Measurements from ENCODE around the gene TOP2A. TPM values are rescaled to one million over a fixed set of nuclear protein-coding genes. Genes with fewer than 3 reads are reported as not detected.

Gene TOP2A
- total RNA-seq, 1 experiment from 2014 or later = 235 TPM

DNA sequence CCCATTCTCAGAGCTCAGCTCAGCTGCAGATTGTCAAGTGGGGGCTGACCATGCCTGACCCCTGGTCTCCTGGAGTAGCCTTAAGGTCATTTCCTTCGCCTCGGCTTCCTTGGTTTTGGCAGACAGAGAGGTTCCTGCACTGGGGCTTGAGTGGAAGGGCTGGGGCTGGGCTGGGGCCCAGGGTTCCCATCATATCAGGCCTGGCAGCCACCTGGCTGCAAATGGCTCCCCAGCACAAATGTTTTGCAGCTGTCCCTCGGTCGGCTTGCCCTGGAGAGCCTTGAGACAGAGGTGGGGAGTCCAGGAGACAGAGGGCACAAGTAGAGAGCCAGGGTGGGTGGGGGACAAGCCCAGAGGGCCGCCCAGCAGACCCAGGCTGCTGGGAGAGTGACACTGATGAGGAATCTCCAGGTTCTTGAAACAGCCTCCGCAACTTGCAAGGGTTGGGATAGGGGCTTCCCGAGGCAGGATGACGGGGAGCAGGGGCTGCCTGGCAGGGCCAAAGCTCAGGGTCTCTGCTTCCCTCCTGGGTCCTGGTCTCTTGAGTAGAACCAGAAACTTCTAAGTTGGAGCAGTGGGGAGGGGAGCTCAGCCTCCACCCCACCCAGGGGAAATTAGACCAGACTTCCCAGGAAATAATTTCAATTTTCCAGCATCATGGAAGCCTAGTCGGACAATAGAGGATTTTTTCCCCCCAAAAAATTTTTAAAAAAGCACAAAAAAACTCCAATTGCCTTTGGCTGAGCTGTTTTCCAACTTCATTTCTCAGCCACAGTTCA is 44.8 kb upstream of the TOP2A start:
- DNase-seq = no peak
- Histone ChIP-seq H4K20me1 (ENCODE audit: insufficient read depth) (no peaks in the 10 kb centered on the region), H3K9me2 (ENCODE audit: insufficient read depth) (no peaks in the 10 kb centered on the region), H3K4me2 (no peak overlapping the region), H3K4me3 (no peak overlapping the region), H3K36me3 (ENCODE audit: low read depth) (no peaks in the 10 kb centered on the region), H3F3A (ENCODE audit: insufficient read depth, low read depth) (no peaks in the 10 kb centered on the region), H3K79me2 (ENCODE audit: low read depth) (no peaks in the 10 kb centered on the region), H3K27me3 (ENCODE audit: insufficient read depth, low read depth) (no peaks in the 10 kb centered on the region), H3K27ac (no peak overlapping the region), H2AFZ (no peak overlapping the region), H3K9me3 (ENCODE audit: insufficient read depth, low read depth) (no peaks in the 10 kb centered on the region), H3K4me1 (replicated peaks; ENCODE audit: insufficient read depth) (no peaks in the 10 kb centered on the region)
- no TSS peak for BruUV-seq (replicated peaks)
- no peak for TF ChIP-seq EZH2 (IDR thresholded peaks at IDR 0.05; ENCODE audit: low read depth)
- TF ChIP-seq, protein P1, sequence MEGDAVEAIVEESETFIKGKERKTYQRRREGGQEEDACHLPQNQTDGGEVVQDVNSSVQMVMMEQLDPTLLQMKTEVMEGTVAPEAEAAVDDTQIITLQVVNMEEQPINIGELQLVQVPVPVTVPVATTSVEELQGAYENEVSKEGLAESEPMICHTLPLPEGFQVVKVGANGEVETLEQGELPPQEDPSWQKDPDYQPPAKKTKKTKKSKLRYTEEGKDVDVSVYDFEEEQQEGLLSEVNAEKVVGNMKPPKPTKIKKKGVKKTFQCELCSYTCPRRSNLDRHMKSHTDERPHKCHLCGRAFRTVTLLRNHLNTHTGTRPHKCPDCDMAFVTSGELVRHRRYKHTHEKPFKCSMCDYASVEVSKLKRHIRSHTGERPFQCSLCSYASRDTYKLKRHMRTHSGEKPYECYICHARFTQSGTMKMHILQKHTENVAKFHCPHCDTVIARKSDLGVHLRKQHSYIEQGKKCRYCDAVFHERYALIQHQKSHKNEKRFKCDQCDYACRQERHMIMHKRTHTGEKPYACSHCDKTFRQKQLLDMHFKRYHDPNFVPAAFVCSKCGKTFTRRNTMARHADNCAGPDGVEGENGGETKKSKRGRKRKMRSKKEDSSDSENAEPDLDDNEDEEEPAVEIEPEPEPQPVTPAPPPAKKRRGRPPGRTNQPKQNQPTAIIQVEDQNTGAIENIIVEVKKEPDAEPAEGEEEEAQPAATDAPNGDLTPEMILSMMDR (conservative IDR thresholded peaks at IDR 0.05) = no peak
- CTCF ChIA-PET = no interaction called here
- intact Hi-C loops (cut with micrococcal nuclease; ENCODE audit: unreplicated experiment) = no loop called here
- POLR2A ChIA-PET (ENCODE audit: unreplicated experiment) = no interaction called here

DNA sequence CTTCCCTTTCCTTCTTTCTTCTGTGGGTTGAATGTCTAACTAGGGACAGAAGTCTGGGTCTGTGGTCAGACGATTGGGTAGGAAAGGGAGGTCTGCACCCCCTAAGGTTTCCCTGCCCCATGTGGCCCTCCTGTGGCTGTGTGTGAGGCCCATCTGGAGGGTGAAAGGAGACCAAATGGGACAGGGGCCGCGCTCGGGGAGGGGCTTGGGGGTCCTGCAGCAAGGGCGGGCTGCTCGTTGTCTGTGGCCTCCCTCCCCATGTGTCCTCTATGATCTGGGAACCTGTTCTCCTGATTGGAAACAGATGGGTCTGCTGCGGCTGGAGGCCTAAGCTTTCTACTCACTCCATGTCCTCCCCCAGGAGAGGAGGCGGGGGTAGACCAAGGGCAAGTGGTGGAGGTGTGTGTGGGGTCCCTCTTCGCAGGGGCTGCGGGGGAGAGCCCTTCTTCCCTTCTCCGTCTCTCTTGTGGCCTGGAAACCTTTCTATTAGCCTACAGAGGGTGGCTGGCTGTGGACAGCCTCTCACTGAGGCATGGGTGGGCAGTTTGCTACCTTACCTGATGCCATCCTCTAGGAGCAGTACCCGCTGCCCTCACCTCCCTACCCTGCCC is 44.1 kb upstream of the TOP2A start:
- H3K79me2 ChIP-seq (ENCODE audit: low read depth) = no peaks in the 10 kb centered on the region
- intact Hi-C loops (cut with micrococcal nuclease; ENCODE audit: unreplicated experiment) = no loop called here
- H3K27me3 ChIP-seq (ENCODE audit: insufficient read depth, low read depth) = no peaks in the 10 kb centered on the region
- H4K20me1 ChIP-seq (ENCODE audit: insufficient read depth) = no peaks in the 10 kb centered on the region
- POLR2A ChIA-PET (ENCODE audit: unreplicated experiment) = interaction anchor here (0.6 kb wide), 1 partner anchor 28 kb away, joined by 12 read pairs; no protein-coding TSS in a partner anchor
- no peaks in the 10 kb centered on the region for H3K36me3 ChIP-seq (ENCODE audit: low read depth)
- no peak for DNase-seq
- no peak overlapping the region for H3K4me2 ChIP-seq
- no peaks in the 10 kb centered on the region for H3K9me2 ChIP-seq (ENCODE audit: insufficient read depth)
- no peaks in the 10 kb centered on the region for H3K9me3 ChIP-seq (ENCODE audit: insufficient read depth, low read depth)
- BruUV-seq (replicated peaks) = no TSS peak
- H3K4me1 ChIP-seq (replicated peaks; ENCODE audit: insufficient read depth) = no peaks in the 10 kb centered on the region
- no peak overlapping the region for H3K27ac ChIP-seq
- TF ChIP-seq, protein P1 (conservative IDR thresholded peaks at IDR 0.05) = no peak
- no peak for TF ChIP-seq EZH2 (IDR thresholded peaks at IDR 0.05; ENCODE audit: low read depth)
- no peak overlapping the region for H2AFZ ChIP-seq
- H3F3A ChIP-seq (ENCODE audit: insufficient read depth, low read depth) = no peaks in the 10 kb centered on the region
- CTCF ChIA-PET = no interaction called here
- no peak overlapping the region for H3K4me3 ChIP-seq

DNA sequence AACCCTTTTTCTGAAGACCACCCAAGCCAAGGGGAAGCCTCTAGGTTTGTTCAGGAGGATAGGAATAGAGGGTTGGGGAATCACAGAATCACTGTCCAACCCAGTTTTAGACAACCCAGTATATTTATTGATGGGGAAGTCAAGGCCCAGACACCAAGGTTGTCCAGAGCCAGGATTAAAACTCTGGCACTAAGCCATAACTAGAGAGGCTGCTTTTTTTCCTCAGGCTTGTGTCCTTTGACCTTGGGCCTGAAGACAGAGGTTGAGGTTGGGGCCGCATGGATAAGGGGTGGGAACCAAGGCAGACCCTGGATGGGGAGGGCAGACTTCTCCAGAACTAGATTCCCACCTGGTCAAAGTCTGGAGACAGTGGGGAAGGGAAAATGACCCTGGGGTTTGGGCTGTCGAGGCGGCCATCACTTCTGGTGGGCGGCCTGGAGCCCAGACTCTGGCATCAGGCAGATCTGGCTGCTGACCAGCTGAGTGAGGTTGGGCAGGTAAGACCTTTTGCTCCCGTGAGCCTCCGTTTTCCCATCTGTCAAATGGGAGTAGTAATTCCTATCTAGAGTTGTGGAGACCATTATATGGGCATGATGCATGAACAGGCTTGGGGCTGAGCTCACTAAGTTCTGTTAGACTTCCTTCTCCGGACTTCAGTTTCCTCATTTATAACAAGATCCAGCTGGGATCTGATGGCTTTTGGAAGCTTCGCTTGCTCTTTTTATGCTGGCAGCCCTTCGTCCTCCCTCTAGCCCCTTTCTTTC is 43.5 kb upstream of the TOP2A start:
- no peaks in the 10 kb centered on the region for H3K4me1 ChIP-seq (replicated peaks; ENCODE audit: insufficient read depth)
- TF ChIP-seq, protein P1 (conservative IDR thresholded peaks at IDR 0.05) = no peak
- no peak for TF ChIP-seq EZH2 (IDR thresholded peaks at IDR 0.05; ENCODE audit: low read depth)
- H3K27ac ChIP-seq = no peak overlapping the region
- DNase-seq = no peak
- H3F3A ChIP-seq (ENCODE audit: insufficient read depth, low read depth) = no peaks in the 10 kb centered on the region
- intact Hi-C loops (cut with micrococcal nuclease; ENCODE audit: unreplicated experiment) = no loop called here
- no peak overlapping the region for H2AFZ ChIP-seq
- H3K9me3 ChIP-seq (ENCODE audit: insufficient read depth, low read depth) = no peaks in the 10 kb centered on the region
- no TSS peak for BruUV-seq (replicated peaks)
- no peak overlapping the region for H3K4me2 ChIP-seq
- no peaks in the 10 kb centered on the region for H3K27me3 ChIP-seq (ENCODE audit: insufficient read depth, low read depth)
- CTCF ChIA-PET = interaction anchor here (0.6 kb wide), 1 partner anchor 46 kb away, joined by 4 read pairs; no protein-coding TSS in a partner anchor
- H3K36me3 ChIP-seq (ENCODE audit: low read depth) = no peaks in the 10 kb centered on the region
- POLR2A ChIA-PET (ENCODE audit: unreplicated experiment) = interaction anchor here (0.6 kb wide), 1 partner anchor 29 kb away, joined by 12 read pairs; no protein-coding TSS in a partner anchor
- no peak overlapping the region for H3K4me3 ChIP-seq
- no peaks in the 10 kb centered on the region for H3K9me2 ChIP-seq (ENCODE audit: insufficient read depth)
- H4K20me1 ChIP-seq (ENCODE audit: insufficient read depth) = no peaks in the 10 kb centered on the region
- no peaks in the 10 kb centered on the region for H3K79me2 ChIP-seq (ENCODE audit: low read depth)
